Activated CD4-positive, alpha-beta T cell treated with anti-CD3 and anti-CD28 coated beads, Interleukin-2, Interleukin-4, amounts not matched to agents 100 ng/mL and 50 ng/mL, durations not matched to agents 16 hours and 8 hours (primary cell): Measurements from ENCODE around the gene FBXO44.
A peak's percentile ranks its signal among the peaks of the same experiment; 100 is the strongest.

Experiments used
- DNase-seq: peaks from one replicate; pipeline ENCODE4 v3.0.0-alpha.2; 2020; ENCODE audit warnings: low spot score

The FBXO44 gene

DNA sequence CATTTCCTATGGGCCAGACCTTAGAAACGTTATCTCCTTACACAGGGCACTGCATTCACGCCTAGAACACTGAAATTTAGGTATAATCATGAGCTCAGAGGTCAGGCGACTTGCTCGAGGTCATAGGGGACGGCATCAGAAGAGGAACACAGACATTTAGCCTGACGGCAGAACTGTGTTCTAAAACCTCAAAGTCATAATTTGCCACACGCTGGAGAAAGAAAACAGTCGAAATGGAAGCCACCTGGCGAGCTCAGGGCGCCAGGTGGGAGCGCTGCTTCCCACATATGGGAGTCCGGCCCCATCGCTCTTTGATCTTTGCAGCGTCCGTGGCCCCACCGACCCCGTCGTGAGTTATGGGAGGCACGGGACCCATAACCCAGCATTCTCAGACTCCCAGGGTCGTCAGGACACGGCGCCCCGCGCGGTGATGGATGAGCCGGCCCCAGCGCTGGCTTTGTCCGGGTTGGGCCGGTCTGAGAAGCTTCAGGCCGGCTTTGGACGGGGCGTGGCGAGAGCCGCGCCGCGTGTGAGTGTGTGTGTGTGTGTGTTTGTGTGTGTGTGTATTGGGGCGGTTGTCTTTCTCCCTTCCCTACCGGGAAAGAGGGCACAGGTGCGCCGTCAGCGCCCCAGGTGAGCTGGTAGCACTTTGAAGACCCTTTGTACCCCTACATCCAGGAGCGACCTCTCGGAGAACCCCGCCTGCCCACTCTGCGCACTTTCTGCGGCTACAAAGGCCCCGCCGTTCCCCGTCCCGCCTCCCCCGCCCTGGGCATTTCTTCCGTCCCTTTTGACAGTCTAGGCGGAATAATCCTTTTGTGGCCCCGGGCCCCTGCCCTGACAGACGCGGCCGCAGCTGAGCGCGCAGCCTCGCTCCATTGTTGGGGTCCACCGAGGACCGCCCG lies 36.0 kb downstream of the FBXO44 start:
- DNase-seq: no peak

DNA sequence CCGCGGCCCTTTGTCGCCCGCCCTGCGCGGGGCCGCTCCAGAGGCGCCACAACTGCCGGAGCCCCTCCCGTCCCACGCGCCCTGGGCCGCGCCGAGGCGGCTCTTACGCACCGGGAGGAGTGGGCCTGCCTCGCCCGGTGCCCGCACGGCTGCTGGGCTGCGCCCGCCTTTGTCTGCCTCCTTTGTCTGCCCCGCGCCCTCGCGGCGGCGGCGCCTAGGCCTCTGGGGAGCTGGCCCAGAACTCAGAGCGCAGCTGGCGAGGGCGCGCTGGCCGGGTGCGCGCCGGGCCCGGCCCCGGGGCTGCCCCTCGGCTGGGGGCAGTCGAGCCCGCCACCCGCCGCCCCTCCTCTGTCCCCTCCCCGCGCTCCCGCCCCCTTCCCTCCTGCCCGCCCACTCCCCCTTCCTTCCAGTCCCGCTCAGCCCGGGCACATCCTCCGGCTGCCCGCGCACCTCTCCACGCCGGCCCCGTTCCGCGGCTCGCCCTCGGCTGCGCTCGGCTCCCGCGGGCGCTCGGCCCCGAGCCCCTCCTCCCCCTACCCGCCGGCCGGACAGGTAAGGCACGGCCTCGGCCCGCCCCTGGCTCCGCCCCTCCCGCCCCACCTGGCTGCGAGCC lies 36.7 kb downstream of the FBXO44 start, which contains the start of gene DRAXIN:
DRAXIN (plus strand) TSS at position 409 of the 613 bp plus-strand sequence. CDS start 14,549 bp downstream, outside the sequence.
- DNase-seq: no peak

DNA sequence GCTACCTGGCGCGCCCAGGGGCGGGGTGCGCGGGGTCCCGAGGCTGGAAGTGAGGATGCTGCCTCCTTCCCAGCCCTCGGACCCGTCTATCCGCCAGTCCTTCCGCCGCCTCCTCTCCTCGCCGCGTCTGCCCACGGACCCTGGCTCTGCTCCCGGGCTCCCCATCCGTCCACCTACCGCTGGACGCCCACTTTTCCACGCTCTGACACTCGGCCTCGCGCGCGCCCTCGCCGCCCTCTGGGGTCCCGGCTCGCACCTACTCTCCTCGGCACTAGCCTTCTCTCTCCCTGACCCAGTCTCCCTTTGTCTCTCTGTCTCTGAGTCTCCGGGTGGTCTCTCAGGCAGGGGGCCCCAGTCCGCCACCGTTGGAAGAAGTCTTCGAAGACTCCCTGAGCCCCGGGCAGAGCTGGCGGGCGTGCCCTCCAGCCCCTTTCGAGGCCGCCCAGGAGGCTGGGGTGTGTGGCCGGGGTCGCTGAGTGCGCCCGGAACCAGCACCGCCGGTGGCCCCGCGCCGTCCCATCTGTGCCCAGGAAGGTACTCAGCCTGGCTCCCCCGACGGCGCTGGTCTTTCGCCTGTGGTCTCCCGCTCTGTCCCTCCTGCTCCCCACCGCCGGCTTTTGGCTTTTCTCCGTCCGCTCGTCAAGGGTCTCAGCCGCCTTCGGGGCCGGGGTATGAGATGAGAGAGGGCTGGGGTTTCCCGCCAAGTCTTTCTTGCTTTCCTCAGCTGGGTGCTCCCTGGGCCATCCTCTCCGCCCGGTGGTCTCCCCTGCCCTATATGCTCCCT lies 37.4 kb downstream of the FBXO44 start:
- no peak for DNase-seq

DNA sequence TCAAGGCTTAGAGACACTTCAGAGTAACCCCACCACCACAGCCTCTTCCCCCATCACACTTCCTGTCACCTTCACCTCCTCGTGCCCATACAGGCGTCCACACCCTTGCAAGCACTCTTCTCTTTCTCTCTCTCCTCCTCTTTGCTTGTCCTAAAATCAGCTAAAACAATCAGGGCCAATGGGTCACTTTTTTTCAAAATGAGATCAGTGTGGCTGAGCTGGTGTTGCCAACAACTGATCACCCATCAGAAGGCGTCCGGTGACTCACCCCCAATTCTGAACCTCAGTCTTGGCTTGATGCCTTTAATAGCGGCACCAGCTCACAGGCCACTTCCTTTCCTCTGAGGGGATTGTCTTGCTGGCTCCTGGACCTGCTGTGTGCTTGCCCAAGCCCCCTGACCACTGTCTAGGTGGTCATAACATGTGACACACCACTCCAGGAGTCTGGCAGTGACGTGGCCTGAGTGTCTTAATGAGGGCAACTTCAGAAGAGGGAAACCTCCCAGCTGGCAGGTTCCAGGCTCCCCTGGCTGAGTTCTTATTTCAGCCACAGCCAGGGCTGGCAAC lies 38.4 kb downstream of the FBXO44 start:
- peak; percentile 49 for DNase-seq

DNA sequence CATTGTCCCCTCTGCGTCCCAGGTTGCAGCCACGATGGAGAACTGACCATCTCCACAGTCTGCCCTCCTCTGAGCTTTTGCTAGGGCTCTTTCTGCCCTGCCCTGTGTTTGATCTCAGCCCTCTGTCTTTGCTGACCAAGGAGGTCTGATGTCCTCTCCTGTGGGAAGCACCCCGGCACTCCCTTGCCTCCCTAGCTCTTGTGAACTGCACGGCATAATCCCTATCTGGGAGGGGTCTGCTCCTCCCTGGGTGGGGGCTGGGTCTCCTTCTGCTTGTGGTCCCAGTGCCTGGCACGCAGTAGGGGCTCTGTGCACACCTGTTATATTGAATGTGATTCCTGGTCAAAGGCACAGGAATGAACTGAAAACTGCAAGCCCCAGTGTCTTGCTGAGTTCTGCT lies 39.2 kb downstream of the FBXO44 start:
- no peak for DNase-seq

DNA sequence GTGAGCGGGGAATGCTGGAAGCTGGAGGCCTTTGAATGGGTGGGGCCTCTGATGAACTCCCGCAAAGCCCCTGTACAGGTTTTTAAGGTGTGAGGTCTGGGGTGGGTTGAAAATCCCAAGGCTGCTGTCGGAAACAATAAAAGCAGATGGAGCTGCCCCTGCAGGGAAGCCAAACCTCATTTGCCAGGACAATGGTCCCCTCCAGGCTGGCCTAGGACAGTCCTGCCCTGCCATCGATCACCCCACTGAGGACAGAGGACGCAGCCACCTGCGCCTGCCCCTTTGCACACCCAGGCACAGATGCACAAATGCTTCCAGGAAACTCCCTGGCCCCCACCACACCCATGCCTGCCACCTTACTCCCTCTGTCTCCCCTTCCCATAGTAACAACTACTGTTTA lies 41.2 kb downstream of the FBXO44 start:
- DNase-seq: no peak

DNA sequence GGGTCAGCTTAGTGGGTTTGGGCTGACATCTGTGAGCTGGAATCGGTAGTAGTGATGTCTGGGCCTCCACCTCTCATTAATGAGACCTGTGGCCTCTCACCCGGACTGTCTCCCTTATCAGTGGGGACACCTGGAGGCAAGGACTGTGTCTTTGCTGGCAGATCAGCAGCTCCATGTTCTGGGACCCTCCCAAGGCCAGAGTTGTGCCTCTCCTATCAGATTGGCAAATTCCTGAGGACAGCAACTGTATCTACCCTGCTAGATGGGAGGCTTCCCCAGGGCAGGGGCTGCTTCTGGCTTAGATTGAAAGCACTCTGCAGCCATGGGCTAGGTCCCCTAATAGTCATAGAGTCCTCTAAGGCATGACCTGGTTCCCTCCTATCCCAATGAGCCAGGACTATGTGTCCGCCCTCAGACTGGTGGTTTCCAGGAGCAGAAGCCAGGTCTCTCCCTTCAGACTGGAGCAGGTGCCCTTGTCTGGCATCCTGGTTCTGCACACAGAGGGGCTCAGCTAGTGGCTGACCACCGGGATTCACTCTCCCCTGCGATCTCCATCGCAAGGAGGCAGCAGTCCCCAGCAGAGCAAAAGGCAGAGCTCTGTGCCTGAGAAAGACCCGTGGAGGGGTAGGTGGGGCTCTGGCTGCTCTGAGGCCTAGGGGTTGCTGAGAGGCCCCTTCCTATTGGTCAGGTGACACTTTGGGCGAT lies 42.7 kb downstream of the FBXO44 start:
- no peak for DNase-seq

DNA sequence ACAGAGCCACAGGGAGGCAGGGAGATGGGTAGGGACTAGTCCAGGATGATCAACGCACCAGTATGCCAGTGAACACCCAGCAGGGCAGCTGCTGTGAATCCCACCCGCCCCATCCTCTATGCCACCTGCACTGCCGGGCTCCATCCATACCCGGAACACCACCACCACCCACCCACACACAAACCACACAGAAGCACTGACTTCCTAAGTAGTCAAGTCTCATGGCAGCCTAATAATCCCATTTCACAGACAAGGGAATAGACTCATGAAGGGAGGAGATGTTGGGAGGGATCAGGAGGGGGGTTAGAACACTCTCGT lies 43.2 kb downstream of the FBXO44 start:
- no peak for DNase-seq

DNA sequence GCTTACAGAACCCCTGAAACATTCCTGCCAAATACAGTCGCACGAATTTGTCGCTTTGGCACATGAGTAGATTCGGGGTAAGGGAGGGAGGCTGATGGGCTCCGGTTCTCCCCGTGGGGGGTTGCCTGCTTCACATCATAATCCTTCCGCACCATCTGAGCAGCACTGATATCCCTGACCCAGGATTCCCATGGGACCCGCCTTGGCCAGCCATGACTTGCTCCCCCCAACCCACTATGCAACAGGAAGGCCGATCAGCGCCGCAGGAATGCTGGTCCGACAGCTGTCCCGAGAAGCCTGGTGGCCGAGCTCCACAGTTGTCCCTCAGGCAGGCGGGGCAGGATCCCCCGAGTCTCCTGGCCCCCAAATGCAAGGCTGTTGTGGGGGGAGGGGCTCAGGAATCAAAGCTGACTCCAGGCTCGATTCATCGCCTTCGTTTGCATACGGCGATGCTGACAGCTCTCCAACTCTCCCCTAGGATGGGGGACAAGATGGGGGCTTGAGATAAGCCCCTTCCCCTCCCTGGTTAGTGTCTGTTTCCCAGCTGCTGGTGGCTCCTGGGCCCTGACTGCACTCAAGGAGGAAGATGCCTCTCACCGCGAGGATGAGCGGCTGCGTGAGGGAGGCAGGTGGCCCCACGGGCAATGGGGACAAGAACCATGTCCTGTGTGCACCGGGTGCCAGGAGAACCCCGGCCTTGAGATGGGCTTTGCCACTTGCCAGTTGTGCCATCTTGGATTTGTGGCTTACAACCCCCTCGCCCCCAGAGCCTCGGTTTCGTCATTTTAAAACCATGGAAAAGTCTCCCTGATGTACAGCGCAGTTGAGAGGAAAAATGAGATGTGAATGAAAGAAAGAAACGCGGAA lies 46.2 kb downstream of the FBXO44 start:
- no peak for DNase-seq

DNA sequence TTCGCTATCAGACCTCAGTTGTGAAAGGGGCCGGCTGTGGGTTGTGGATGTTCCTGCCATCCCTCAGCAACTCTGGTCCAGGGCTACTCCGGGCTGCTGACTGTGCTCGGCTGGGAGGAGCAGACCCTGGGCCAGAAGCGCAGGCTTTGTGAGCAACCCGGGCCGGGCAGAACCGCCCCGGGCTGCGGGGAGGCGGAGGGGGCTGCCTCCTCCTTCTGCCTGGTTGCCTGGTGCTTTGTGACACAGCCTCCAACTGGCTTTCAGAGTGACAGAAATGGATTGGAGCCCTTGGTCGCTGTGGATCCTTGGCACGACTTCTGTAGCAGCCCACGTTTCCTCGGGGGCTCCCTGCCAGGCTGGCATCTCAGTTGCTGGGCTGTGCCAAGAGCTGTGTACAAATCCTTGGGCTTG lies 46.9 kb downstream of the FBXO44 start:
- DNase-seq: no peak

DNA sequence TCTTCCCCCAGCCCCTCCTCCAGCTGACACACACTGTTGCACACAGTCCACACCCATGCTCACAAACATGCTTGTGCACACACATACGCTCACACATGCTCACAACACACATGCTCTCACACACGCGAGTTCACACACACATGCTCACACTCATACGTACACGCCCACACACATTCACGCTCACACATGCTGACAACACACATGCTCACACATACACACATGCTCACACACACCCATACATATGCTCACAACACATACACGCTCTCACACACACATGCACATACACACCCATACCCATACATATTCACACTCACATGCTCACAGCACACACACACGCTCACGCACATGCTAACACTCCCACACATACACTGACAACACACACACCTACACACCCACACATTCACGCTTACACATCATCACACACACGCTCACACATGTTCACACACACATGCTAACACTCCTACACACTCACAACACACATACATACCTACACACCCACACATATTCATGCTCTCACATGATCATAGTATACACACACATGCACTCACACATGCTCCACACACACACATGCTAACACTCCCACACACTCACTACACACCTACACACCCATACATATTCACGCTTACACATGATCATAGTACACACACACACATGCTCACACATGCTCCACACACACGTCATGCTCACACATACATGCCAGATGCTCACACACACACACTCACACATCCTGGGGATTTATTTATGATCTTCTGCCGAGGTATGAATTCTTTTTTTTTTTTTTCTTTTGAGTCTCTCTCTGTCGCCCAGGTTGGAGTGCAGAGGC lies 47.5 kb downstream of the FBXO44 start:
- no peak for DNase-seq

DNA sequence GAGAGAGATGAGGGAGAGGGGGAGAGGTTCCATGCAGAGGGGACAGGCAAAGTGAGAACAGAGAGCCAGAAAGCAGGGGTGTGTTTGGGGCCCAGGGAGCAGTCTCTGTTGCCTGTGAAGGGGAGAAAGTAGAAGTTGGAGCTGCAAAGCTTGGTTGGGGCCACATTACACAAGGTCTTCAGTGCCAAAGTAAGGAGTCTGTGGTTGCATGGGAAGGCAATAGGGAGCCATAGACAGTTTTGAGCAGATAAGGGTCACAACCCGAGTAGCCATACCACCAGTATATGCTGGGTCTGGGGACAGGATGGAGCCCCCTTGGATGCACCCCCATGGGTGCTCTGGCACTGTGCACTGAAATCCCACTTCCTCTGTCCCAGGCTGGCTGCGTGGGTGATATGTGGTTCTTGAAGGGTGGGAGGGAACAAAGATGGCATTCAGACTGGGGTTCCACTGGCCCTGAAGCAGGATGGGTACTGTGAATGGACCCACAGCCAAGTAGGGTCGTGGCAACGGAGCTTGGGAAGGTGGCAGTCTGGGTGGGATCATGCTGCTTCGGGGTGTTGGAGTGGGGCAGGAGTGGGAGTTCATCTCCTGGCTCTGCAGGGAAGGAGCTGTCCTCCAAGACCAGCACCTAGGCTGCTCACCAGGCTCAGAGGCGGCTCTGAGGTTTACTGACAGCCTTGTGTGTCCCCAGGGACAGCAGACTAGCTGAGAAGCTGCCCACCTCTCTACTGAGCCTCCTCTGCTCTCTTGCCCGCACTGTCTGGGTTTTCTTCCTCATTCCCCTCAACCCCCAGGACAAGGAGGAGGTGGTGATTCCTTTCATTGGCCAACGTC lies 48.9 kb downstream of the FBXO44 start:
- DNase-seq: no peak

DNA sequence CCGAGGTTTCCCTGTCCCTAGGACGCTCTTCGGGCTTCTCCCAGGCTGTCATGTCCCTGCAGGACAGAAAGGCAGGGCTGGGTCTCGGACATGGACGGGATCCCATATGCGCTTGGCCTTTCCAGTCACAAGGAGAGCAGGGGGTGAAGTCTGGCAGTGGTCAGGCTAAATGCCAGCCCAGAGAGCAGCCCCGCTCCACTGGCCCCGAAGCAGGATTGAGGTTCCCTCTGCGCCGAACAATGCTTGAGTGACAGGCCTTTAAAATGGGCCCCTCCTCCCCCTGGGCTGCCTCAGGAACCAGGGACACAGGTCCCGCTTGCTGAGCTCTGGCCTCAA lies 49.5 kb downstream of the FBXO44 start:
- no peak for DNase-seq

DNA sequence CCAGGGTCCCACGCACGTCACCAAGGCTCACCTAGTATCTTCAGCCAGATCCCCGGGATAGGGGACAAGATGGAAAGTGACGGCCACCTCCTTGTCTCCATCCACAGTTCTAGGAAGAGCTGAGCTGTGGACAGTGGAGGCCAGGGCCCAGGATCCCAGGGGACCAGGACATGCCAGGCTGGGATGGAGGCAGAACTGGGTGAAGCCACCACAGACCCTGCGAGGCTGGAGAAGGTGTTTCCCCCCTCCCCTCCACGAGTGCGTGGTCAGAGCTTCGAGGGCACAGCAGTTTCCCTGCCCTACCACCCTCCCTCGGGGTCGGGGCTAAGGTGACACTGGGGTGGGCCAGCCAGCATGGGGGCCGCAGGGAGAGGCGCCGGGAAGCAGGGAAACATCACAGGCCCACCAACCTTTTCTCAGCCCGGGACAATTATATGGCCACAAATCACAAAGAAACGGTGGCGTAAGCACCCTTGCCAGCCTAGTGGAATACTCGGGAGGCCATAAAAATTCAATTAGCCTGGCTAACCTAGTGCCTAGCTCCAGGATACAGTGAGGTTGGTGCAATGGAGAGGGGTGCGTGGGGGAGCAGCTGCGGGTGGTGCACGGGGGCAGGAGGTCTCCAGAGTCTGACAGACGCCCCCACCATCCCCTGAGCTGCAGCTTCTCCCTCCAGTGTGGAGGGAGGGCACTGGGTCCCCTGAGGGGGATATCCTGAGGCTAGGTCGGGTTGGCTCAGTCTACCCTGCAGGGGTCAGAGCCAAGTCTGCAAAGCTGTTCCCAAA lies 50.2 kb downstream of the FBXO44 start:
- no peak for DNase-seq

DNA sequence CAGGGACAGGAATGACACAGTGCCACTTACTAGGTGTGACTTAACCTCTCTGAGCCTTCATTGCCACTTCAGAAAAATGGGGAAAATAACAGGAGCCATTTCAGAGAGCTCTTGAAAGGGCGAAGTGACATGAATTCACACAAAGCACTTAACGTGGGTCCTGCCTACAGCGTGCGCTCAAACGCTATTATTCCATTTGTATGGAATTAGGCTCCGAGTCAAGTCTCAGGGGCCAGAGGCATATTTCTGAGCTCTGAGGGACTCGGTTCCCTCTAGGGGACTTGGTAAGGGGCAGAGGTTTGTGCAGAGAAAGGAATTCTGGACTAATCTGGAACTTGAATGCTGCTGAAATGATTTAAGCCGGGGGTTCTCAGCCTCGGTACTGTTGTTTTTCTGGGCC lies 50.9 kb downstream of the FBXO44 start:
- no peak for DNase-seq

DNA sequence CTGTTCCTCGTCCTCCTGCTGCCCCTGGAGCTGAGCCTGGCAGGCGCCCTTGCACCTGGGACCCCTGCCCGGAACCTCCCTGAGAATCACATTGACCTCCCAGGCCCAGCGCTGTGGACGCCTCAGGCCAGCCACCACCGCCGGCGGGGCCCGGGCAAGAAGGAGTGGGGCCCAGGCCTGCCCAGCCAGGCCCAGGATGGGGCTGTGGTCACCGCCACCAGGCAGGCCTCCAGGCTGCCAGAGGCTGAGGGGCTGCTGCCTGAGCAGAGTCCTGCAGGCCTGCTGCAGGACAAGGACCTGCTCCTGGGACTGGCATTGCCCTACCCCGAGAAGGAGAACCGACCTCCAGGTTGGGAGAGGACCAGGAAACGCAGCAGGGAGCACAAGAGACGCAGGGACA lies 51.6 kb downstream of the FBXO44 start:
- DNase-seq: no peak

DNA sequence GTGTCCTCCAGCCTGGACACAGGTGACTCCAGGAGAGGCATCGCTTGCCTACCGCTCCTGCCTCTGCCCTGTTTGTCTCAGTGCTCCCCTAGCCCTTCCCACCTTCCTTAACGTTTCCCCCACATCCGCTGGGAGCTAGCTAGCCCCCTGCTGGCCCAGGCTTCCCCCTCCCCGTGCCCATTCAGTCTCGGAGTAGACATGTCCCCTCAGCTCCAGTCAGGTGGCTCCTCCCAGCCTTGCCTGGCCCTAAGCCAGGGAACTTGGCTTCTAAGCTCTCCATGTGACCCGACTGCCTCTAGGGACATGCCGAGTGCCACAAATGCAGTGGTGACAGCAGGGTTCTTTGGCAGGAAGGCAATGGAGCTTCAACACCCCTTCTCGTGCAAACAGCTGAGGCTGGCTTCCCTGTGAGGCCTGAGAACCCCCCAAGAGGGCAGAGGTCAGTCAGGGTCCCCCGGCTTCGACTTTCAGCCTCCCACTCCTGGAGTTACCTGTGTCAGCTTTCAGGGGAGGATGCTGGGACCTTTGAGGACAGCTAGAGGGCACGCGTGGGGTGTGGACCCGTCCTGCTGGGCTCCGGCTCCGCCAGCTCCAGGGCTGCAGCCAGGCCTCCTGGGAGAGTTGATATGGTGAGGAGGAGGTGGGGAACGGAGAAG lies 53.1 kb downstream of the FBXO44 start:
- no peak for DNase-seq
